DND-41 (cell line): ENCODE results near the gene RGS19.

Experiments used
- ATAC-seq: fragments of 200-7000 bp; cut with Tn5 transposase; 3 replicates; pipeline ENCODE4 v1.9.1; 2021; ENCODE audit warnings: low read depth; ENCODE audit not compliant: insufficient read depth
- DNase-seq: peaks from one replicate; pipeline ENCODE4 v3.0.0-alpha.2; 2020
- H2AFZ ChIP-seq: 2 replicates; pipeline ENCODE4 v1.6.0; 2012; ENCODE audit warnings: low read depth, low read length
- H3K27ac ChIP-seq: 2 replicates; pipeline ENCODE4 v1.5.1; 2012; ENCODE audit warnings: low read length, inconsistent platforms
- H3K27me3 ChIP-seq: fragments of 200-600 bp; sonication (generic); 2 replicates; pipeline ENCODE4 v1.6.0; 2012; ENCODE audit warnings: low read length, mild to moderate bottlenecking, inconsistent platforms; ENCODE audit not compliant: insufficient read depth, poor library complexity
- H3K36me3 ChIP-seq: 2 replicates; pipeline ENCODE4 v1.5.1; 2012; ENCODE audit warnings: low read length, inconsistent platforms; ENCODE audit not compliant: insufficient read depth
- H3K4me1 ChIP-seq: 2 replicates; pipeline ENCODE4 v1.5.1; 2012; ENCODE audit warnings: mild to moderate bottlenecking, low read length; ENCODE audit not compliant: insufficient read depth
- H3K4me2 ChIP-seq: 2 replicates; pipeline ENCODE4 v1.6.0; 2012; ENCODE audit warnings: mild to moderate bottlenecking, moderate library complexity, low read length, inconsistent platforms; ENCODE audit not compliant: insufficient read depth
- H3K4me3 ChIP-seq, 2 experiments: fragments of 200-600 bp in 1 of 2; shearing (Covaris generic) in 1 of 2; 2 replicates each; pipeline ENCODE4 v1.5.1; 2012 to 2016; ENCODE audit warnings: inconsistent platforms in 2 of 2, low read length in 2 of 2, mild to moderate bottlenecking in 2 of 2, low read depth in 1 of 2, moderate library complexity in 1 of 2
- H3K79me2 ChIP-seq: 2 replicates; pipeline ENCODE4 v1.6.0; 2012; ENCODE audit warnings: low read length, inconsistent platforms; ENCODE audit not compliant: insufficient read depth
- H3K9ac ChIP-seq: 2 replicates; pipeline ENCODE4 v1.6.0; 2012; ENCODE audit warnings: low read depth, mild to moderate bottlenecking, inconsistent platforms, low read length, moderate library complexity
- H3K9me3 ChIP-seq: 2 replicates; pipeline ENCODE4 v1.5.1; 2012; ENCODE audit warnings: low read length, moderate library complexity, mild to moderate bottlenecking, inconsistent platforms; ENCODE audit not compliant: insufficient read depth, severe bottlenecking
- H4K20me1 ChIP-seq: 2 replicates; pipeline ENCODE4 v1.6.0; 2012; ENCODE audit warnings: low read length; ENCODE audit not compliant: insufficient read depth
- CTCF ChIP-seq: IDR thresholded peaks from 2 replicates; pipeline ENCODE4 v1.5.1; 2012; ENCODE audit warnings: borderline replicate concordance, low read length, moderate library complexity, mild to moderate bottlenecking; ENCODE audit not compliant: poor library complexity, severe bottlenecking; ENCODE audit errors: extremely low read depth
- EZH2 ChIP-seq: IDR thresholded peaks from 3 replicates; pipeline ENCODE4 v1.6.1; 2012; ENCODE audit warnings: borderline replicate concordance, low read depth, mild to moderate bottlenecking, moderate library complexity, low read length, inconsistent platforms; ENCODE audit not compliant: severe bottlenecking

Gene RGS19

GRCh38 chr20:64023361-64024140 lies 55.8 kb downstream of the RGS19 start:
- Histone ChIP-seq H3K4me3 (no peak overlapping the region), H2AFZ (no peak overlapping the region), H3K4me2 (no peak overlapping the region), H3K27me3 (no peaks in the 10 kb centered on the region), H3K4me1 (no peaks in the 10 kb centered on the region), H3K9ac (no peak overlapping the region), H3K9me3 (no peaks in the 10 kb centered on the region), H3K27ac (no peak overlapping the region), H3K79me2 (peaks cover 6% of the 10 kb centered on the region), H3K36me3 (peaks cover 98% of the 10 kb centered on the region), H4K20me1 (peaks cover 50% of the 10 kb centered on the region)
- TF ChIP-seq CTCF = no peak
- TF ChIP-seq EZH2 = no peak
- DNase-seq (no peak), ATAC-seq (no peak)
